RPMI8226 (cell line): ENCODE results near the gene CFAP46.

Source experiments
- DNase-seq: peaks from one replicate; pipeline ENCODE4 v3.0.0-alpha.2; 2015

Gene CFAP46

GRCh38 chr10:132817701-132818211 lies 124.6 kb downstream of the CFAP46 start:
- no peak for DNase-seq

- DNase-seq, result no peak
Observed at GRCh38 chr10:132816718-132817117, 125.7 kb downstream of the CFAP46 start.

- DNase-seq, result no peak
Observed at GRCh38 chr10:132815168-132815857, 127.1 kb downstream of the CFAP46 start.

- no peak for DNase-seq
Observed at GRCh38 chr10:132814469-132814856, 127.9 kb downstream of the CFAP46 start.

GRCh38 chr10:132813560-132814468 lies 128.6 kb downstream of the CFAP46 start:
- no peak for DNase-seq

GRCh38 chr10:132813001-132813401 lies 129.4 kb downstream of the CFAP46 start:
- no peak for DNase-seq

GRCh38 chr10:132812520-132812919 lies 129.8 kb downstream of the CFAP46 start:
- no peak for DNase-seq

GRCh38 chr10:132811891-132812481 lies 130.4 kb downstream of the CFAP46 start:
- DNase-seq, result no peak

- DNase-seq, result no peak
Observed at GRCh38 chr10:132810807-132811700, 131.3 kb downstream of the CFAP46 start.

- no peak for DNase-seq
Observed at GRCh38 chr10:132810141-132810806, 132.1 kb downstream of the CFAP46 start.

- no peak for DNase-seq
Observed at GRCh38 chr10:132809232-132810140, 132.9 kb downstream of the CFAP46 start.

- no peak for DNase-seq
Observed at GRCh38 chr10:132808383-132809231, 133.8 kb downstream of the CFAP46 start.

GRCh38 chr10:132807621-132808049 lies 134.7 kb downstream of the CFAP46 start:
- DNase-seq, result no peak

GRCh38 chr10:132806561-132807003 lies 135.8 kb downstream of the CFAP46 start:
- no peak for DNase-seq

GRCh38 chr10:132806110-132806509 lies 136.3 kb downstream of the CFAP46 start:
- DNase-seq, result no peak

GRCh38 chr10:132805599-132805998 lies 136.8 kb downstream of the CFAP46 start:
- DNase-seq, result no peak

GRCh38 chr10:132804785-132805426 lies 137.5 kb downstream of the CFAP46 start:
- no peak for DNase-seq

- DNase-seq, result no peak
Observed at GRCh38 chr10:132804287-132804686, 138.1 kb downstream of the CFAP46 start.
